Measurements from ENCODE around the gene FBN2.

The FBN2 gene

DNA sequence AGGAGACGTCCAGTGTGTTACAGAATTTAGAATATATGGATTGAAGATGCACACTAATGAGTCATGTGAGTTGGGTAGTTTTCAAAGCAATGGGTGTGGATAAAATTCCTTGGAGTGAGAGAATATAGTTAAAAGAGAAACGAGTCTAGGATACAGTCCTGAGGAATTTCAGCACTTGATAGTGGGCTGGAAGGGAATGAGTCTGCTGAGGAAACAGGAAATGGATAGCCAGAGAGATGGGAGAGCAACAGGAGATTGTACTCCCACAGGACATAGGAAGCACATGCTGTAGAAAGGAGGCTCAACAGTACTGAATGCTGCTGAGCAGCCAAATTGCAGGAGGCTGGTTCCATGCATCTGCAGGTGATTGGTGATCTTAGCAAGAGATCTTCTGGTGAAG, 68.1 kb downstream of the FBN2 start:
- H3K4me1 ChIP-seq (ENCODE audit: low read depth, poor library complexity, severe bottlenecking), result no peaks in the 10 kb centered on the region

GRCh38 chr5:128466980-128467379, 71.1 kb downstream of the FBN2 start:
- no peaks in the 10 kb centered on the region for H3K79me2 ChIP-seq (ENCODE audit: insufficient read depth, low read depth)
- no peak overlapping the region for H3K4me2 ChIP-seq
- H4K20me1 ChIP-seq (ENCODE audit: insufficient read depth), result no peaks in the 10 kb centered on the region
- H3K4me1 ChIP-seq (ENCODE audit: low read depth, poor library complexity, severe bottlenecking), result no peaks in the 10 kb centered on the region
- TF ChIP-seq, protein P1, sequence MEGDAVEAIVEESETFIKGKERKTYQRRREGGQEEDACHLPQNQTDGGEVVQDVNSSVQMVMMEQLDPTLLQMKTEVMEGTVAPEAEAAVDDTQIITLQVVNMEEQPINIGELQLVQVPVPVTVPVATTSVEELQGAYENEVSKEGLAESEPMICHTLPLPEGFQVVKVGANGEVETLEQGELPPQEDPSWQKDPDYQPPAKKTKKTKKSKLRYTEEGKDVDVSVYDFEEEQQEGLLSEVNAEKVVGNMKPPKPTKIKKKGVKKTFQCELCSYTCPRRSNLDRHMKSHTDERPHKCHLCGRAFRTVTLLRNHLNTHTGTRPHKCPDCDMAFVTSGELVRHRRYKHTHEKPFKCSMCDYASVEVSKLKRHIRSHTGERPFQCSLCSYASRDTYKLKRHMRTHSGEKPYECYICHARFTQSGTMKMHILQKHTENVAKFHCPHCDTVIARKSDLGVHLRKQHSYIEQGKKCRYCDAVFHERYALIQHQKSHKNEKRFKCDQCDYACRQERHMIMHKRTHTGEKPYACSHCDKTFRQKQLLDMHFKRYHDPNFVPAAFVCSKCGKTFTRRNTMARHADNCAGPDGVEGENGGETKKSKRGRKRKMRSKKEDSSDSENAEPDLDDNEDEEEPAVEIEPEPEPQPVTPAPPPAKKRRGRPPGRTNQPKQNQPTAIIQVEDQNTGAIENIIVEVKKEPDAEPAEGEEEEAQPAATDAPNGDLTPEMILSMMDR (conservative IDR thresholded peaks at IDR 0.05; ENCODE audit: low read depth, low read length), result no peak
- H2AFZ ChIP-seq (ENCODE audit: low read depth), result no peak overlapping the region
- H3K27ac ChIP-seq, result no peak overlapping the region
- no peaks in the 10 kb centered on the region for H3K27me3 ChIP-seq (ENCODE audit: insufficient read depth, low read depth)
- H3K36me3 ChIP-seq (ENCODE audit: insufficient read depth), result no peaks in the 10 kb centered on the region
- H3K9ac ChIP-seq, result no peak overlapping the region
- H3K4me3 ChIP-seq (IDR thresholded peaks at IDR 0.05; ENCODE audit: insufficient read depth, low read depth, low read length), result no peak overlapping the region

More for the DNA sequence above, 68.1 kb downstream of the FBN2 start:
- H3K27ac ChIP-seq, result no peak overlapping the region
- no peak overlapping the region for H3K9ac ChIP-seq
- H3K36me3 ChIP-seq (ENCODE audit: insufficient read depth), result no peaks in the 10 kb centered on the region
- H3K79me2 ChIP-seq (ENCODE audit: insufficient read depth, low read depth), result no peaks in the 10 kb centered on the region
- H4K20me1 ChIP-seq (ENCODE audit: insufficient read depth), result no peaks in the 10 kb centered on the region
- TF ChIP-seq, protein P1 (conservative IDR thresholded peaks at IDR 0.05; ENCODE audit: low read depth, low read length), result no peak
- H2AFZ ChIP-seq (ENCODE audit: low read depth), result no peak overlapping the region
- H3K27me3 ChIP-seq (ENCODE audit: insufficient read depth, low read depth), result no peaks in the 10 kb centered on the region
- H3K4me2 ChIP-seq, result no peak overlapping the region
- no peak overlapping the region for H3K4me3 ChIP-seq (IDR thresholded peaks at IDR 0.05; ENCODE audit: insufficient read depth, low read depth, low read length)

- Histone ChIP-seq H3K36me3 (ENCODE audit: insufficient read depth) (no peaks in the 10 kb centered on the region), H3K4me3 (IDR thresholded peaks at IDR 0.05; ENCODE audit: insufficient read depth, low read depth, low read length) (no peak overlapping the region), H3K9ac (no peak overlapping the region), H3K79me2 (ENCODE audit: insufficient read depth, low read depth) (no peaks in the 10 kb centered on the region), H2AFZ (ENCODE audit: low read depth) (no peak overlapping the region), H4K20me1 (ENCODE audit: insufficient read depth) (no peaks in the 10 kb centered on the region), H3K27me3 (ENCODE audit: insufficient read depth, low read depth) (no peaks in the 10 kb centered on the region), H3K27ac (no peak overlapping the region), H3K4me1 (ENCODE audit: low read depth, poor library complexity, severe bottlenecking) (no peaks in the 10 kb centered on the region), H3K4me2 (no peak overlapping the region)
- TF ChIP-seq, protein P1 (conservative IDR thresholded peaks at IDR 0.05; ENCODE audit: low read depth, low read length), result no peak
Observed at GRCh38 chr5:128466554-128466953, 71.5 kb downstream of the FBN2 start.

GRCh38 chr5:128464596-128464995, 73.4 kb downstream of the FBN2 start:
- Histone ChIP-seq H4K20me1 (ENCODE audit: insufficient read depth) (no peaks in the 10 kb centered on the region), H3K27me3 (ENCODE audit: insufficient read depth, low read depth) (no peaks in the 10 kb centered on the region), H3K4me2 (no peak overlapping the region), H3K4me3 (IDR thresholded peaks at IDR 0.05; ENCODE audit: insufficient read depth, low read depth, low read length) (no peak overlapping the region), H3K27ac (no peak overlapping the region), H3K4me1 (ENCODE audit: low read depth, poor library complexity, severe bottlenecking) (no peaks in the 10 kb centered on the region), H2AFZ (ENCODE audit: low read depth) (no peak overlapping the region), H3K36me3 (ENCODE audit: insufficient read depth) (no peaks in the 10 kb centered on the region), H3K79me2 (ENCODE audit: insufficient read depth, low read depth) (no peaks in the 10 kb centered on the region), H3K9ac (no peak overlapping the region)
- TF ChIP-seq, protein P1 (conservative IDR thresholded peaks at IDR 0.05; ENCODE audit: low read depth, low read length), result no peak
